Measurements from ENCODE around the gene NALCN.

Gene NALCN

GRCh38 chr13:101297794-101298193, 118.5 kb downstream of the NALCN start (continued):
- TF ChIP-seq ZNF324 (tag by site-specific recombination; IDR thresholded peaks at IDR 0.05) = no peak

- Histone ChIP-seq H3K9me3 (ENCODE audit: control insufficient read depth, insufficient read depth, low read depth, low read length) (no peaks in the 10 kb centered on the region), H3K4me3 (ENCODE audit: low read depth, low read length) (no peak overlapping the region), H3K27ac (ENCODE audit: extremely low read depth, low read depth, low read length) (no peak overlapping the region), H3K36me3 (ENCODE audit: control insufficient read depth in 2 of 2, insufficient read depth in 1 of 2, low read length in 2 of 2) (no peaks in the 10 kb centered on the region), H3K4me1 (ENCODE audit: control insufficient read depth, insufficient read depth, low read length) (no peaks in the 10 kb centered on the region)
- ChIA-PET CTCF (no interaction called here), POLR2A (no interaction called here)
- TF ChIP-seq ZNF530 (tag by site-specific recombination; IDR thresholded peaks at IDR 0.05; ENCODE audit: low read depth) (no peak), ZNF692 (tag by site-specific recombination; IDR thresholded peaks at IDR 0.05) (no peak), ZNF239 (tag by site-specific recombination; IDR thresholded peaks at IDR 0.05) (no peak), ZNF184 (tag by site-specific recombination; IDR thresholded peaks at IDR 0.05) (no peak), ZNF391 (tag by site-specific recombination; IDR thresholded peaks at IDR 0.05; ENCODE audit: borderline replicate concordance, low read depth) (no peak), ZNF366 (tag by site-specific recombination; conservative IDR thresholded peaks at IDR 0.05) (no peak), ZNF174 (tag by site-specific recombination; IDR thresholded peaks at IDR 0.05) (no peak), ZBTB21 (tag by site-specific recombination; IDR thresholded peaks at IDR 0.05) (no peak), ZNF792 (tag by site-specific recombination; IDR thresholded peaks at IDR 0.05) (no peak), ZNF311 (tag by site-specific recombination; IDR thresholded peaks at IDR 0.05; ENCODE audit: borderline replicate concordance) (no peak), ZNF211 (tag by site-specific recombination; IDR thresholded peaks at IDR 0.05; ENCODE audit: low read depth) (no peak), ZNF521 (tag by site-specific recombination; IDR thresholded peaks at IDR 0.05) (no peak), ZNF658 (tag by site-specific recombination; IDR thresholded peaks at IDR 0.05) (no peak), ZNF830 (tag by site-specific recombination; IDR thresholded peaks at IDR 0.05; ENCODE audit: low read depth) (no peak), YY2 (tag by site-specific recombination; IDR thresholded peaks at IDR 0.05) (no peak), ZNF133 (tag by site-specific recombination; IDR thresholded peaks at IDR 0.05) (no peak), ZSCAN4 (tag by site-specific recombination; IDR thresholded peaks at IDR 0.05) (no peak), PRDM1 (tag by site-specific recombination; IDR thresholded peaks at IDR 0.05) (no peak), PRDM6 (tag by site-specific recombination; IDR thresholded peaks at IDR 0.05) (no peak)
Measured at GRCh38 chr13:101292711-101293110, 123.6 kb downstream of the NALCN start.

- no peaks in the 10 kb centered on the region for H3K9me3 ChIP-seq (ENCODE audit: control insufficient read depth, insufficient read depth, low read depth, low read length)
- no peaks in the 10 kb centered on the region for H3K4me1 ChIP-seq (ENCODE audit: control insufficient read depth, insufficient read depth, low read length)
- no peak overlapping the region for H3K27ac ChIP-seq (ENCODE audit: extremely low read depth, low read depth, low read length)
- POLR2A ChIA-PET = no interaction called here
- CTCF ChIA-PET = no interaction called here
- H3K4me3 ChIP-seq (ENCODE audit: low read depth, low read length) = no peak overlapping the region
- no peaks in the 10 kb centered on the region for H3K36me3 ChIP-seq (ENCODE audit: control insufficient read depth in 2 of 2, insufficient read depth in 1 of 2, low read length in 2 of 2)
- TF ChIP-seq ZNF544 (tag by site-specific recombination; IDR thresholded peaks at IDR 0.05) = no peak
- no peak for TF ChIP-seq ZNF121 (tag by site-specific recombination; IDR thresholded peaks at IDR 0.05)
- no peak for TF ChIP-seq KLF9 (tag by site-specific recombination; IDR thresholded peaks at IDR 0.05; ENCODE audit: low read depth)
- no peak for TF ChIP-seq ZNF223 (tag by site-specific recombination; IDR thresholded peaks at IDR 0.05)
- TF ChIP-seq HIC1 (tag by site-specific recombination; IDR thresholded peaks at IDR 0.05) = no peak
- no peak for TF ChIP-seq ZNF24 (tag by site-specific recombination; IDR thresholded peaks at IDR 0.05)
Measured at GRCh38 chr13:101291646-101292515, 124.4 kb downstream of the NALCN start.

All from HEK293 (cell line).